Measurements from ENCODE around the gene WDPCP. TPM values are rescaled to one million over a fixed set of nuclear protein-coding genes. Genes with fewer than 3 reads are reported as not detected.
"Not testable (repeated sequence)": the region's sequence is repeated elsewhere in the genome, so short reads cannot be mapped to it uniquely, and the experiment has no call there.

Gene WDPCP
- total RNA-seq, 1 experiment from 2014 or later = 7.4 TPM

GRCh38 chr2:63286520-63286919, 301.8 kb downstream of the WDPCP start:
- H3K4me3 ChIP-seq (ENCODE audit: low read depth in 2 of 2, low read length in 2 of 2); BruUV-seq (replicated peaks); H3K9me3 ChIP-seq (ENCODE audit: control insufficient read depth, insufficient read depth, low read depth, low read length); intact Hi-C loops (cut with micrococcal nuclease; ENCODE audit: unreplicated experiment); DNase-seq (ENCODE audit: low read depth, low spot score); H3K36me3 ChIP-seq (ENCODE audit: control insufficient read depth, insufficient read depth, low read length); in situ Hi-C loops (cut with HindIII; ENCODE audit: low pct_unique_long_range_greater_than_20kb, low sequenced_read_pairs); H3K27me3 ChIP-seq (ENCODE audit: control insufficient read depth, insufficient read depth, low read length); H3K4me1 ChIP-seq (ENCODE audit: control insufficient read depth, insufficient read depth, low read length); H3K27ac ChIP-seq (ENCODE audit: low read length); ATAC-seq; CTCF ChIA-PET: not testable (repeated sequence)
- POLR2A ChIA-PET = interaction anchor here (0.6 kb wide), 1 partner anchor 129 kb away, joined by 4 read pairs; no protein-coding TSS in a partner anchor

GRCh38 chr2:63283273-63283672, 305.0 kb downstream of the WDPCP start:
- intact Hi-C loops (cut with micrococcal nuclease; ENCODE audit: unreplicated experiment) = no loop called here
- in situ Hi-C loops (cut with HindIII; ENCODE audit: low pct_unique_long_range_greater_than_20kb, low sequenced_read_pairs) = no loop called here
- ChIA-PET POLR2A (no interaction called here), CTCF (no interaction called here)
- DNase-seq (ENCODE audit: low read depth, low spot score) (no peak), ATAC-seq (no peak)
- BruUV-seq (replicated peaks) = no TSS peak
- Histone ChIP-seq H3K27ac (ENCODE audit: low read length) (no peak overlapping the region), H3K9me3 (ENCODE audit: control insufficient read depth, insufficient read depth, low read depth, low read length) (peaks cover 4% of the 10 kb centered on the region; the same call in 1 of the 2 replicates), H3K4me3 (ENCODE audit: low read depth in 2 of 2, low read length in 2 of 2) (no peak overlapping the region), H3K4me1 (ENCODE audit: control insufficient read depth, insufficient read depth, low read length) (no peaks in the 10 kb centered on the region), H3K36me3 (ENCODE audit: control insufficient read depth, insufficient read depth, low read length) (no peaks in the 10 kb centered on the region), H3K27me3 (ENCODE audit: control insufficient read depth, insufficient read depth, low read length) (no peaks in the 10 kb centered on the region)
- TF ChIP-seq TCF7L2 (IDR thresholded peaks at IDR 0.05; ENCODE audit: low read depth, low read length) (no peak), SIN3A (IDR thresholded peaks at IDR 0.05; ENCODE audit: borderline replicate concordance, insufficient read depth, low read depth, low read length) (no peak), REST (IDR thresholded peaks at IDR 0.05; ENCODE audit: insufficient read depth in 1 of 2, low read depth in 2 of 2, low read length in 1 of 2) (no peak), CTCF (IDR thresholded peaks at IDR 0.05) (no peak), POLR2AphosphoS5 (IDR thresholded peaks at IDR 0.05; ENCODE audit: low read depth, low read length) (no peak)

- Histone ChIP-seq H3K9me3 (ENCODE audit: control insufficient read depth, insufficient read depth, low read depth, low read length) (peaks cover 17% of the 10 kb centered on the region), H3K27ac (ENCODE audit: low read length) (no peak overlapping the region), H3K4me1 (ENCODE audit: control insufficient read depth, insufficient read depth, low read length) (no peaks in the 10 kb centered on the region), H3K36me3 (ENCODE audit: control insufficient read depth, insufficient read depth, low read length) (no peaks in the 10 kb centered on the region), H3K4me3 (ENCODE audit: low read depth in 2 of 2, low read length in 2 of 2) (no peak overlapping the region), H3K27me3 (ENCODE audit: control insufficient read depth, insufficient read depth, low read length) (no peaks in the 10 kb centered on the region)
- TF ChIP-seq CTCF (IDR thresholded peaks at IDR 0.05) = no peak
- no peak for TF ChIP-seq SIN3A (IDR thresholded peaks at IDR 0.05; ENCODE audit: borderline replicate concordance, insufficient read depth, low read depth, low read length)
- no peak for TF ChIP-seq TCF7L2 (IDR thresholded peaks at IDR 0.05; ENCODE audit: low read depth, low read length)
- TF ChIP-seq POLR2AphosphoS5 (IDR thresholded peaks at IDR 0.05; ENCODE audit: low read depth, low read length) = no peak
- no peak for TF ChIP-seq REST (IDR thresholded peaks at IDR 0.05; ENCODE audit: insufficient read depth in 1 of 2, low read depth in 2 of 2, low read length in 1 of 2)
- DNase-seq (ENCODE audit: low read depth, low spot score) = no peak
- in situ Hi-C loops (cut with HindIII; ENCODE audit: low pct_unique_long_range_greater_than_20kb, low sequenced_read_pairs) (no loop called here), intact Hi-C loops (cut with micrococcal nuclease; ENCODE audit: unreplicated experiment) (no loop called here)
- no peak for ATAC-seq
- no TSS peak for BruUV-seq (replicated peaks)
- CTCF ChIA-PET = no interaction called here
- POLR2A ChIA-PET = no interaction called here
Observed at GRCh38 chr2:63272560-63272959, 315.7 kb downstream of the WDPCP start.
